GM18508 (cell line): ENCODE data around the gene RPS5.
A peak's percentile ranks its signal among the peaks of the same experiment; 100 is the strongest.
"Not testable (repeated sequence)": the region's sequence is repeated elsewhere in the genome, so short reads cannot be mapped to it uniquely, and the experiment has no call there.

ENCODE experiments used
- ATAC-seq: cut with Tn5 transposase; IDR thresholded peaks from one replicate; pipeline ENCODE4 v1.9.1; 2021; ENCODE audit warnings: moderate number of reproducible peaks; ENCODE audit not compliant: insufficient read depth, unreplicated experiment

RPS5 gene

GRCh38 chr19:58400916-58401839 lies 14.1 kb downstream of the RPS5 start:
- peak; percentile 94 for ATAC-seq

DNA sequence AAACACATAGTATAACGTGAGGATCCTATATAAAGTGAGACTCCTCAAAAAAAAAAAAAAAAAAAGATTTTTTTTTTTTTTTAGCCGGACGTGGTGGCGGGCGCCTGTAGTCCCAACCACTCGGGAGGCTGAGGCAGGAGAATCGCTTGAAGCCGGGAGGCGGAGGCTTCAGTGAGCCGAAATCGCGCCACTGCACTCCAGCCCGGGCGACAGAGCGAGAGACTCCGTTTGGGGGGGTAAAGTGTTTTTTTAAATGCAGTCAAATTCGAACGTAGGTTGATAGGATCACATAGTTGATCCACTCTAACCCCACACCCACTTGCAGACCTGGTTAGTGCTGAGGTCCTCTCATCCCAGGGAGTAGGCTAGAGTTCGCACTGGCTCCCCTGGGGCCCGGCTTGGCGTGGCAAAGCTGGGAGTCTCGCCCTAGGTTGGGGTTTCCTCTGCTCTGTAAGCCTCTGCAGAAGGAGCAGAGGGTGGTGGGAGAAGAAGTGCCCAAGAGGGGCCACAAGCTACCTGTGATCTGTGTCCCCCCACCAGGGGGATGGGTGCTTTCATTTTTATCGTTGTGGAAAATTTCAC lies 14.9 kb downstream of the RPS5 start:
- no peak for ATAC-seq

DNA sequence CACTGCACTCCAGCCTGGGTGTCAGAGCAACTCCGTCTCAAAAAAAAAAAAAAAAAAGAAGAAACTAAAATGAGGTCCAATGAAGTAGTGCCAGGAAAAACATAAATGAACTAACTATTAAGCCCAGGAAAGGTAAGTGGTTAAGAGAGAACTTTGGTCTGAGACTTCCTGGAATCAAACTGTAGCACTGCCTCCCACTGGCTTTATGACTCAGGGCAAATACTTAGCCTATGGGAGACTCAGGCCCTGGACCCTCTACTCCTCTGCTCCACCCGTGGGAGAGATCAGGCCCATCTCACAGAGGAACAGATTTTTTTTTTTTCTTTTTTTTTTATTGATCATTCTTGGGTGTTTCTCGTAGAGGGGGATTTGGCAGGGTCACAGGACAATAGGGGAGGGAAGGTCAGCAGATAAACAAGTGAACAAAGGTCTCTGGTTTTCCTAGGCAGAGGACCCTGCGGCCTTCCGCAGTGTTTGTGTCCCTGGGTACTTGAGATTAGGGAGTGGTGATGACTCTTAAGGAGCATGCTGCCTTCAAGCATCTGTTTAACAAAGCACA lies 16.9 kb downstream of the RPS5 start:
- not testable (repeated sequence) for ATAC-seq

GRCh38 chr19:58406818-58407657 lies 20.0 kb downstream of the RPS5 start:
- ATAC-seq, result no peak

DNA sequence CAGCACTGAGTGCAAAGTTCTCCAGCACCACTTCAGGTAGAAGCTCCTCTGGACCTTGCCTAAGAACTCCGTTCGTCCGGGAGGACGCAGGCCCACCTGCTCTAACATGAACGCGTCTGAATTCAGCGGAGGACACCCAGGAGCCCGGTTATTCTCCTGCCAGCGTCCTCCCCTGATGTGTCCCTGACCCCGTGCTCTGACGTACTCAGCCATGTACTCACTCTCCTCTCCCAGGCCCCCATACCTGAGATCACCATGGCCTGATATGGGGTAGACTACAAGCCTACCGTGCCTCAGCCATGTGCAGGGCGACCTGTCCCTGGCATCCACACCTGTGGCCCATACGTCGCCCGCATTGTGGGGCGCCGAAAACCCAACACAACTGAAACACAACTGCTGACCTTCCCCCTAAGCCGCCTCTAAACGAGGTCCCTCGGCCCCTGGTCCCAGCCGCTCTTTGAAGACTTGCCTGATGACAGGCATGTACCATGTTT lies 20.6 kb downstream of the RPS5 start:
- ATAC-seq, result no peak

- ATAC-seq, result no peak
These were observed 21.3 kb downstream of the RPS5 start, which contains the start of gene ZNF584 for GRCh38 chr19:58408152-58409009. Gene ZNF584 (plus strand): TSS chr19:58408649. CDS start chr19:58409148, 499 bp downstream.

DNA sequence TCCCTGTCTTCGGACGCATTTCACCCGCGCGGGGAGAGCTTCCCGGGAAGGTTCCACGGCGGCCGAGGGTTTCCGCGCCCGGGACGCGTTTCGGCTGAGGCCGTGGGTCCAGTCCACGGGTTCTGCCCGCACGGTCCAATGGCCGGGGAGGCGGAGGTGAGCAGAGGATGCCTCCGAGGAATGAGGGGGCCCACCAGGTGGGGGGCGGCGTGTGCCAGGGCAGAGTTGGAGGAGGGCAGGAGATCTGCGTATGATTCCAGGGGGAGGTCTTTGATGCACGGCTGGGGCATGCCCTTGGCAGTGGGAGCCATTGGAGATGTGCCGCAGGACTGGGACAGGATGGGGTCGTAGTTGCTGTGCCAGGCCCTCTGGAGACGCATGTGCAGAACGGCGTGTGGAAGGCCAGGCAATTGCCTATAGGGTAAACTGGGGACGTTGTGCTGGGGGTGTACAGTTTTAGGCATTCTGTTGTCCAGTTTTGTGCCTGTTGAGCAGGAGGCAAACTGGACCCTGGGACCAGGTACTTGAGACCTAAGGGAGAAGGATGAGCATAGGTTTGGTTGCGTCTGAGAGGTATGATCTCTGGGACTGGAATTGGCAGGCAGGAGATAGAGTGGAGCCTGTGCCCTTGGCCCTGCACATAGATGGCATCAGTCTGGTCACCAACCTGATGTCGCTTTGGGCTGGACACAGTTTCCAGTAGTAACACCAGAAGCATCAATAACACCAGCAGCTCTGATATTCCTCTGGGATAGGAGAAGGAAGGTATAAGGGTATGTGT lies 22.1 kb downstream of the RPS5 start:
- ATAC-seq, result no peak

- ATAC-seq, result no peak
These were observed 29.5 kb downstream of the RPS5 start for GRCh38 chr19:58416604-58417003.

GRCh38 chr19:58417071-58417470 lies 30.0 kb downstream of the RPS5 start:
- ATAC-seq, result no peak

DNA sequence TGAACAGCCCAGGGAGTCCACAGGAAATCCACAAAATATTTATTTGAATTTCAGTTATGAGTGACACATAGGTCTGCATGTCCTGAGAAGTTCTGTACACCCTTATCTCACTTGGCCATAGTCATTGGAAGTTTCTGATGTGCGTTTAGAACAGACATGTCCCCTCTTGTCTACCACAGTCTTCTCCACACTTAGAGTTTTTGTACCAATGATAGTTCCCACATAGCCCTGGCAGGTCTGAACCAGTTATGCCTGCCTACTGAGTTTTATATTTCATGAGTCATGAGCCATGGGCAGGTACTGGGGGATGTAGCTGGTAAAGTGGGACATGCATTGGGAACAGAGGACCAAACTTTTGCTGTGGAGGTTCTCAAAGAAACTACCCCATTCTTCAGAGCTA lies 41.5 kb downstream of the RPS5 start:
- no peak for ATAC-seq

GRCh38 chr19:58429745-58430144 lies 42.7 kb downstream of the RPS5 start:
- no peak for ATAC-seq

DNA sequence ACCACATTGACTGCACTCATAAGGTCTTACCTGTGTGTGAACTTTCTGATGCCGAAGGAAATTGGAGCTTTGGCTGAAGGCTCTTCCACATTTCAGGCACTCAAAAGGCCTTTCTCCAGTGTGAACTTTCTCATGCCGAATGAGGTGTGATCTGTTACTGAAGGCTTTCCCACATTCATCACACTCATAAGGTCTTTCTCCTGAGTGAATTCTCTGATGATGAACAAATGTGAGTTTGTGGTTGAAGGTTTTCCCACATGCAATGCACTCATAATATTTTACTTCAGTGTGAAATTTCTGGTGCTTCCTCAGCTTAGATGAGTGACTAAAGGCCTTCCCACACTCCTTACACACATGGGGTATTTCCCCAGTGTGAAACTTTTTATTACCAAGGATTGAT lies 47.1 kb downstream of the RPS5 start:
- ATAC-seq, result no peak

GRCh38 chr19:58439576-58440554 lies 52.8 kb downstream of the RPS5 start, which contains the start of gene ZNF132:
Gene ZNF132 (minus strand): TSS chr19:58440153. CDS start chr19:58439821, 332 bp downstream.
- peak; percentile 97 for ATAC-seq

DNA sequence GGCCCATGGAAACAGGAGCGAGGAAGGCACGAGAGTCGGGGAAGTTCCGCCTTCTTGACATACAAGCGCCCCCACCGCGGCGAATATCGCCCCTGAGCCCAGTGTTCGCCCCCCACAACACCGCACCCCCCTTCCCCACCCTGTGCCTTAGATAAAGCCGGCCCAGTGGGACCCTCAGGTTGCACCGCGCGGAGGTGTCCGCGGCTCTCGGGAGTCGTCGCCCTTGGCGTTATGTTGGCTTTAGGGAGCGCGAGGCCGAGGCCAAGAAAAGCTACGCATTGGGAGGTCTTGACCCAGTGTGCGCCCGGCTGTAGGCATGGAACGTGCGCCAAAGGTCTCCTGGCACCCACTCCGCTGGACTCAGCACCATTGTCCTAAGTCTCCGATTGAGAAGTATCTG lies 53.5 kb downstream of the RPS5 start:
- ATAC-seq, result no peak

GRCh38 chr19:58442986-58443385 lies 55.9 kb downstream of the RPS5 start:
- ATAC-seq, result not testable (repeated sequence)
